Hepatocyte (in vitro differentiated cells): Measurements from ENCODE around the gene OR10H3.
"Not testable (repeated sequence)": the region's sequence is repeated elsewhere in the genome, so short reads cannot be mapped to it uniquely, and the experiment has no call there.

ENCODE experiments used
- EZH2 ChIP-seq: fragments of 200-600 bp; sonication (generic); IDR thresholded peaks from 2 replicates; pipeline ENCODE4 v1.6.1; 2016; ENCODE audit warnings: antibody characterized with exemption, mild to moderate bottlenecking, borderline replicate concordance
- TF ChIP-seq, protein P1 (sequence below): fragments of 200-600 bp; sonication (generic); IDR thresholded peaks from 2 replicates; pipeline ENCODE4 v1.5.1; 2016; ENCODE audit warnings: antibody characterized with exemption, mild to moderate bottlenecking; ENCODE audit not compliant: poor library complexity

DNA sequence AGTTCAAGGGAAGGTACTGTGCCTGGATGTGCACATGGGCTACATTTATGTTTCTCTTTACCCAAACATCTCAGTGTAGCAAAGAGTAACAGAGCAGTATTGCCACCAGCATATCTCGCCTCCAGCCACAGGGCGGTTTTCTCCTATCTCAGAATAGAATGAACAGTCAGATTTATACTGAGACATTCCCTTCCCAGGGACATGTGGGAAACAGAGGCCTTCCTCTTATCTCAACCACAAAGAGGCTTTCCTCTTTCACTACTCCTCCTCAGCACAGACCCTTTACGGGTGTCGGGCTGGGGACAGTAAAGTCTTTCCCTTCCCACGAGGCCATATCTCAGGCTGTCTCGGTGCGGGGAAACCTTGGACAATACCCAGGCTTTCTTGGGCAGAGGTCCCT is 45.1 kb downstream of the OR10H3 start:
- TF ChIP-seq, protein P1, sequence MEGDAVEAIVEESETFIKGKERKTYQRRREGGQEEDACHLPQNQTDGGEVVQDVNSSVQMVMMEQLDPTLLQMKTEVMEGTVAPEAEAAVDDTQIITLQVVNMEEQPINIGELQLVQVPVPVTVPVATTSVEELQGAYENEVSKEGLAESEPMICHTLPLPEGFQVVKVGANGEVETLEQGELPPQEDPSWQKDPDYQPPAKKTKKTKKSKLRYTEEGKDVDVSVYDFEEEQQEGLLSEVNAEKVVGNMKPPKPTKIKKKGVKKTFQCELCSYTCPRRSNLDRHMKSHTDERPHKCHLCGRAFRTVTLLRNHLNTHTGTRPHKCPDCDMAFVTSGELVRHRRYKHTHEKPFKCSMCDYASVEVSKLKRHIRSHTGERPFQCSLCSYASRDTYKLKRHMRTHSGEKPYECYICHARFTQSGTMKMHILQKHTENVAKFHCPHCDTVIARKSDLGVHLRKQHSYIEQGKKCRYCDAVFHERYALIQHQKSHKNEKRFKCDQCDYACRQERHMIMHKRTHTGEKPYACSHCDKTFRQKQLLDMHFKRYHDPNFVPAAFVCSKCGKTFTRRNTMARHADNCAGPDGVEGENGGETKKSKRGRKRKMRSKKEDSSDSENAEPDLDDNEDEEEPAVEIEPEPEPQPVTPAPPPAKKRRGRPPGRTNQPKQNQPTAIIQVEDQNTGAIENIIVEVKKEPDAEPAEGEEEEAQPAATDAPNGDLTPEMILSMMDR: not testable (repeated sequence)
- TF ChIP-seq EZH2: not testable (repeated sequence)
